ENCODE results near the gene IFT43. TPM values are rescaled to one million over a fixed set of nuclear protein-coding genes. Genes with fewer than 3 reads are reported as not detected.

The IFT43 gene
- total and polyA plus RNA-seq, 10 of the 15 experiments (the other 5 are each of a cell fraction or from before 2014, with no cell fraction given) = 8.2 to 24.8 (median 14.0) TPM

- CTCF ChIA-PET = interaction anchor here (0.9 kb wide), 1 partner anchor 301 kb away, joined by 4 read pairs; no protein-coding TSS in a partner anchor
- DNase-seq (ENCODE audit: low read depth, low spot score) (no peak), FAIRE-seq (no peak), ATAC-seq (no peak)
- Histone ChIP-seq H2AFZ (ENCODE audit: control insufficient read depth, low read depth, low read length) (no peak overlapping the region), H3K4me2 (ENCODE audit: control insufficient read depth, insufficient read depth) (no peak overlapping the region), H3K9me3 (replicated peaks; ENCODE audit: control insufficient read depth, insufficient read depth, low read length) (no peaks in the 10 kb centered on the region), H4K20me1 (ENCODE audit: control insufficient read depth, insufficient read depth) (no peaks in the 10 kb centered on the region), H3K4me3 (no peak overlapping the region), H3K4me1 (ENCODE audit: control insufficient read depth, insufficient read depth, low read length) (no peaks in the 10 kb centered on the region), H3K27me3 (replicated peaks in 1 of 2; ENCODE audit: control insufficient read depth in 2 of 2, insufficient read depth in 2 of 2, low read length in 1 of 2) (no peaks in the 10 kb centered on the region), H3K27ac (ENCODE audit: control insufficient read depth, insufficient read depth) (no peak overlapping the region), H3K9ac (ENCODE audit: control insufficient read depth, insufficient read depth, low read length) (no peak overlapping the region), H3K36me3 (ENCODE audit: control insufficient read depth in 2 of 2, insufficient read depth in 2 of 2, low read length in 1 of 2) (no peaks in the 10 kb centered on the region), H3K79me2 (ENCODE audit: control insufficient read depth, insufficient read depth, low read length) (no peaks in the 10 kb centered on the region)
- no peak for TF ChIP-seq EZH2 (IDR thresholded peaks at IDR 0.05; ENCODE audit: borderline replicate concordance, control insufficient read depth, low read depth, low read length)
- no peak for TF ChIP-seq USF2 (IDR thresholded peaks at IDR 0.05; ENCODE audit: borderline replicate concordance, low read depth, low read length)
- TF ChIP-seq YBX1 (IDR thresholded peaks at IDR 0.05) = no peak
- no peak for TF ChIP-seq WRNIP1 (IDR thresholded peaks at IDR 0.05; ENCODE audit: borderline replicate concordance, low read depth, low read length)
- TF ChIP-seq SREBF2 (IDR thresholded peaks at IDR 0.05; ENCODE audit: low read length) = no peak
- no peak for TF ChIP-seq TCF3 (IDR thresholded peaks at IDR 0.05; ENCODE audit: borderline replicate concordance, insufficient read depth, low read depth, low read length)
- TF ChIP-seq POLR2AphosphoS5 (IDR thresholded peaks at IDR 0.05; ENCODE audit: low read length) = no peak
- TF ChIP-seq SMARCA5 (IDR thresholded peaks at IDR 0.05) = no peak
- no peak for TF ChIP-seq EED (IDR thresholded peaks at IDR 0.05; ENCODE audit: low read depth)
- TF ChIP-seq STAT3 (IDR thresholded peaks at IDR 0.05; ENCODE audit: low read depth, low read length) = no peak
- TF ChIP-seq SUPT20H (IDR thresholded peaks at IDR 0.05; ENCODE audit: borderline replicate concordance, control insufficient read depth, low read depth, low read length) = no peak
- no peak for TF ChIP-seq ZSCAN29 (IDR thresholded peaks at IDR 0.05)
- no peak for TF ChIP-seq SIX5 (IDR thresholded peaks at IDR 0.05; ENCODE audit: low read depth, low read length, severe bottlenecking)
- TF ChIP-seq PAX8 (IDR thresholded peaks at IDR 0.05) = no peak
- no peak for TF ChIP-seq ZNF24 (IDR thresholded peaks at IDR 0.05)
- TF ChIP-seq PML (IDR thresholded peaks at IDR 0.05; ENCODE audit: low read length) = no peak
- no peak for TF ChIP-seq BCL11A (IDR thresholded peaks at IDR 0.05; ENCODE audit: low read depth, low read length)
- RAD21 ChIA-PET (ENCODE audit: unreplicated experiment) = interaction anchor here (1.5 kb wide), 1 partner anchor 33 kb away, joined by 5 read pairs; no protein-coding TSS in a partner anchor
- in situ Hi-C loops (cut with MboI) (no loop called here), intact Hi-C loops (cut with micrococcal nuclease; ENCODE audit: unreplicated experiment) (no loop called here)
- POLR2A ChIA-PET = no interaction called here
- BruUV-seq (replicated peaks) = no TSS peak
- 75% methylated on average over 25 of the region's 25 CpGs for WGBS (ENCODE audit: insufficient coverage, insufficient replicate concordance, low lambda C conversion rate, missing lambda C conversion rate)
- SMC1A ChIA-PET (ENCODE audit: uncharacterized antibody, unreplicated experiment) = no interaction called here
These were observed 98.5 kb downstream of the IFT43 start for GRCh38 chr14:76083796-76084765.
